DMS 273 (cell line): ENCODE measurements around the gene DNA2.
"Not testable (repeated sequence)": the region's sequence is repeated elsewhere in the genome, so short reads cannot be mapped to it uniquely, and the experiment has no call there.

ENCODE experiments used
- DNase-seq: peaks from one replicate; lab custom pipeline; 2025; ENCODE audit not compliant: unreplicated experiment; lab: John Stamatoyannopoulos, UW

Gene DNA2, protein sequence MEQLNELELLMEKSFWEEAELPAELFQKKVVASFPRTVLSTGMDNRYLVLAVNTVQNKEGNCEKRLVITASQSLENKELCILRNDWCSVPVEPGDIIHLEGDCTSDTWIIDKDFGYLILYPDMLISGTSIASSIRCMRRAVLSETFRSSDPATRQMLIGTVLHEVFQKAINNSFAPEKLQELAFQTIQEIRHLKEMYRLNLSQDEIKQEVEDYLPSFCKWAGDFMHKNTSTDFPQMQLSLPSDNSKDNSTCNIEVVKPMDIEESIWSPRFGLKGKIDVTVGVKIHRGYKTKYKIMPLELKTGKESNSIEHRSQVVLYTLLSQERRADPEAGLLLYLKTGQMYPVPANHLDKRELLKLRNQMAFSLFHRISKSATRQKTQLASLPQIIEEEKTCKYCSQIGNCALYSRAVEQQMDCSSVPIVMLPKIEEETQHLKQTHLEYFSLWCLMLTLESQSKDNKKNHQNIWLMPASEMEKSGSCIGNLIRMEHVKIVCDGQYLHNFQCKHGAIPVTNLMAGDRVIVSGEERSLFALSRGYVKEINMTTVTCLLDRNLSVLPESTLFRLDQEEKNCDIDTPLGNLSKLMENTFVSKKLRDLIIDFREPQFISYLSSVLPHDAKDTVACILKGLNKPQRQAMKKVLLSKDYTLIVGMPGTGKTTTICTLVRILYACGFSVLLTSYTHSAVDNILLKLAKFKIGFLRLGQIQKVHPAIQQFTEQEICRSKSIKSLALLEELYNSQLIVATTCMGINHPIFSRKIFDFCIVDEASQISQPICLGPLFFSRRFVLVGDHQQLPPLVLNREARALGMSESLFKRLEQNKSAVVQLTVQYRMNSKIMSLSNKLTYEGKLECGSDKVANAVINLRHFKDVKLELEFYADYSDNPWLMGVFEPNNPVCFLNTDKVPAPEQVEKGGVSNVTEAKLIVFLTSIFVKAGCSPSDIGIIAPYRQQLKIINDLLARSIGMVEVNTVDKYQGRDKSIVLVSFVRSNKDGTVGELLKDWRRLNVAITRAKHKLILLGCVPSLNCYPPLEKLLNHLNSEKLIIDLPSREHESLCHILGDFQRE

DNA sequence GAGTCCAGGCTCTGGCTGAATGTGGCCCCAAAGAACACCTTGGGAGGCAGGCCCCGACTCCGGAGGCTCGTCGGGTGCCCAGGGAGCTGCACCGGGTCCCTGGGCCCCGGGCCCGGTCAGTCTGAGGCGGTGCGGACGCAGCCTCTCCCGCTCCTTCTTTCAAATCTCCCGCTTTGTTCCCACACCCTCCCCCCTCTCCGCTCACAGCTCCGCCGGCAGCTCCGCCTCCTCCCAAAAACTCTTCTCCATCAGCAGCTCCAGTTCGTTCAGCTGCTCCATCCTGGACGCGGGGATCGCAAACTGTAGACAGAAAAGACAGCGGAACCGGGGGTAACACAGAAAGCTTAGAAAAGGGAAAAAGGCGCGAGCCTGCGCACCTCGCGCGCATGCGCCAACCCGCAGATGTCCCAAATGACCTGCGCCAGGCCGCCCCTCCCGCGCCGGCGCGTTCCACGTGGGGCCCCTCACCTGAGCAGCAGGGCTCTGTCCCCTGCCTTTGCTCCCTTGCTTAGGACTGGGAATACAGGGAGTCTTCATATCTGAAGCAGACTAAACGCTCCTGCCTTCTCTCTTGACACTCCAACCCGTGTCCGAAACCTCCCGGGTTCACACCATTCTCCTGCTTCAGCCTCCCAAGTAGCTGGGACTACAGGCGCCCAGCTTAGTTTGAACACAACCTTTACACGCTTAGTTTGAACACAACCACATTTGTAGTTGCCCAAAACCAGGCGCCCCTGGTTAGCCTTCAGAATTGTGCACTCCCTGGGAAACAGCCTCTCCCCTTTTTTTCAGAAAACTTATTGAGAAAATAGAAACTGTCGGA, at the start of gene DNA2:
DNA2 (minus strand) TSS at position 388 of the 823 bp plus-strand sequence; CDS start at position 279, 109 bp downstream.
- DNase-seq: peak; percentile 87

GRCh38 chr10:68518609-68519008, 46.8 kb upstream of the DNA2 start:
- not testable (repeated sequence) for DNase-seq

- DNase-seq: no peak
These were observed 45.4 kb upstream of the DNA2 start for GRCh38 chr10:68517188-68517587.

GRCh38 chr10:68516766-68517165, 45.0 kb upstream of the DNA2 start:
- no peak for DNase-seq

- DNase-seq: not testable (repeated sequence)
These were observed 44.4 kb upstream of the DNA2 start for GRCh38 chr10:68516216-68516615.

DNA sequence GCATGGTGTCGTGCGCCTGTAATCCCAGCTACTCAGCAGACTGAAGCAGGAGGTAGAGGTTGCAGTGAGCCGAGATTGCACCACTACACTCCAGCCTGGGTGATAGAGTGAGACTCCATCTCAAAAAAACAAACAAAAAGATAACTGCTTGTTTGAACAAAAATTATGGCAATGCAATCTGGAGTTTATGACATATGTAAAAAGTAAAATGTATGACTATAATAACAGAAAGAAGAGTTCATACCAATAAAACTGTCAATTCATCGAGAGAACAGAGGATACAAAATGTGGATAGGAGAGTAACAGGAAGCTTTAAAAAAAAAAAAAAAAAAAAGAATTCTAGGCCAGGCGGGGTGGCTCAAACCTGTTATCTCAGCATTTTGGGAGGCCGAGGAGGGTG, 36.3 kb upstream of the DNA2 start:
- DNase-seq: no peak

DNA sequence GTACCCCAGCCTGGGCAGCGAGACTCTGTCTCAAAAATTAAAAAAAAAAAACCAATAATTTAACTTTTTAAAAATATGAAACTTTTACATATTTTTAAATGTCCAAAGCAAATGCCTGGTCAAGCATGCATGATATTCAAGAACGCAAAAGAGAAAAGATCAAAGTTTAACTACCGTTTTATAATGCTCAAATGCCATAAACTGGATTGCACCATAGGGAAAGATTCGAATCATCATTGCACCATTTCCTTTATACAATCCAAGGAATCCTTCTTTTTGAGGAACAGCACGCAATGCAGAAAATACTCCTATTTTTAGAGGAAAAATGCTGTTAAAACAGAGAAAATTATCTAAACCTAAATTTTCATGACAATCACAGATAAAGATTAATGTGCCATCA, 34.6 kb upstream of the DNA2 start:
- no peak for DNase-seq

- DNase-seq: no peak
These were observed 31.1 kb upstream of the DNA2 start for GRCh38 chr10:68502846-68503245.

- DNase-seq: no peak
These were observed 29.9 kb upstream of the DNA2 start for GRCh38 chr10:68501691-68502090.

GRCh38 chr10:68499544-68499943, 27.8 kb upstream of the DNA2 start:
- no peak for DNase-seq

- no peak for DNase-seq
These were observed 24.3 kb upstream of the DNA2 start for GRCh38 chr10:68496072-68496471.

DNA sequence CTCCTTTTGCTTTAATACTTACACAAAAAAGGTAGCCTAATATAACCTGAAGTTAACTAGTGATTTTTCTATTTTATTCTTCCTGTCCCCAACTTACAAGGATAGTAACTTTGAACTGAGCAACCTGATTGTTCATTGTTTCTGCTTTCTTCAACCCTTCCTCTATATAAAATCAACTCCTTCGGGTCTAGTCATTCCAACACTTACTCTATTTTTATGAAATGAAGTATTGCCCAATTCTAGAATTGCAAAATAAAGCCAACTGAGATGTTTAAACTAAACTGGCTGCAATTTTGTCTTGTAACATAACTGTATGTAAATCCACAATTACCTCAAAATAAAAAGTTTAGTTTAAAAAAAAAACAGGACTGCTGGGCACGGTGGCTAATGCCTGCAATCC, 20.3 kb upstream of the DNA2 start:
- DNase-seq: no peak

GRCh38 chr10:68489919-68490318, 18.1 kb upstream of the DNA2 start:
- no peak for DNase-seq

- no peak for DNase-seq
These were observed 2.2 kb upstream of the DNA2 start for GRCh38 chr10:68474021-68474420.

DNA sequence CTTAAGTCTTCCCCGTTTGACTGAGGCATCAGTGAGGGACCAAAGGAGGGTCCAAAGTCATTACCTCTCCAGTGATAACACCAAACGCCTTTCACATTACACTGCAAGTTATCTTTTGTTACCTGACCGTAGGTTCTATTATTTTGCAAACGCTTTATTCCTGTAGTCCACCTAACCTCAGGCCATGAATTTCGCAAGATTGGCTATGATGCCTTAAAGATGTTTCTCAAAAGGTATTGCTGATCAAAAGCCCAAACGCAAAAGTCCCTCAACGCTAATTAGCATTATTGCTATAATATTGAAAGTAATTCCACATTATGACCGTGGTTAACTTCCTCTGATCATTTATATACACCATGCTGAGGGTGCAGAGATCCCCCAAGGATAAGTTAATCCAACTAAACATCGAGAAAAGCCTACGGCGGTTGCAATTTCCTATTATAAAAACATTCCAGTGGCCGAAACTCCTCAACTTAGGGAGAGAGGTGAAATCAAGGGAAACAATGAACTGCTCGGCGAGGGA, 649 bp downstream of the DNA2 start:
- peak; percentile 22 for DNase-seq

DNA sequence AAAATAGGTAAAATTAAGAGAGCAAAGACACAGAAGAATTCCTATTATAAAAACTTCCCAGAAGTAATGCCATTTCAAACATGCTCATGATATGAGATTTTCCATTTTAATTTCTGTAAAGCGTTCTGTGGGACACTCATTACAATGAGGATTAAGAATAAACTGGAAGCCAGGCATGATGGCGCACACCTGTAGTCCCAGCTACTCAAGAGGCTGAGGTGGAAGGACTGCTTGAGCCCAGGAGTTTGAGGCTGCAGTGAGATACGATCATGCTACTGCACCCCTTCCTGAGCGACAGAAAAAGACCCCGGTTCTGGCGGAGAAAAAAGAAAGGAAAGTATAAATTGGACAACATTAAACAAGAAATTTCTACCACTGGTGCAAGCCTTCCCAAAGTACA, 1.5 kb downstream of the DNA2 start:
- no peak for DNase-seq

DNA sequence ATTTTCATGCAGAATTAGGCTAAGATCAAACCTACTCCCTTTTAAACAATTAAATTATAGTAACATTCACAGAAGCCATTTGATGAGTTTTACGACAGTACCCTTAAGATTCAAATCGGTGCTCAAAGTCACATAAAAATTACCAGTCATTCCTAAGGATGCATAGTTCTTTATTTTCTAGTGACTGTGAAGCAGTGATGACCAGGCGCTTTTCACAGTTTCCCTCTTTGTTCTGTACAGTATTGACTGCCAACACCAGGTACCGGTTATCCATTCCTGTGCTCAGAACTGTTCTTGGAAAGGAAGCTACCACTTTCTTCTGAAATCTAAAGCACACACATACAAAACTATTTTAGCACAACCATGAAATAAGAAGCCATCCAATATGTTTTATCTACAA, 1.9 kb downstream of the DNA2 start:
- DNase-seq: no peak

GRCh38 chr10:68464729-68465128, 7.0 kb downstream of the DNA2 start:
- DNase-seq: not testable (repeated sequence)

DNA sequence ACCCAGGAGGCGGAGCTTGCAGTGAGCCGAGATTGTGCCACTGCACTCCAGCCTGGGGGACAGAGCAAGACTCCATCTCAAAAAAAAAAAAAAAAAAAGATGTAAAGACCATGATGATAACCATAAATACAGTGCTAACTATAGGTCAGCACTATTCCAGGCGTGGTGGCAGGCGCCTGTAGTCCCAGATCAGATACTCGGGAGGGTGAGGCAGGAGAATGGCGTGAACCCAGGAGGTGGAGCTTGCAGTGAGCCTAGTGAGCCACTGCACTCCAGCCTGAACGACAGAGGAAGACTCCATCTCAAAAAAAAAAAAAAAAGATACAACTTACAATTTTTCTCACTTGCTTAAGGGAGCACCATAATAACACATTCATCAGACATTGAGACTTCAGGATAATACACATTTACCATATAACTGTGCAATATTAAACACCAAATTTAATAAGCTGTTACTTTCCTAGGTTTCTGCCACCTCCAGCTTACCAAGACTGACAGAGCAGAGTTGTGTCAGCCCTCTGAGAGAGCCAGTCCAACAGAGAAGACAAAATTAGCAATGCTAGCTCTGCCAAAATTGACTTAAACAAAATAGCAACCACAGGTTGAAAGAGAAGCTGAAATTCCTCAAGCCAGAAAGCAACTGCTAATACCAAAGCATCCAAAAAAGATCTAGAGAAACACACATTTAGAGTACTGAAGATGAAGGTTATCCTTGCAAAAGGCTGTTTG, 8.2 kb downstream of the DNA2 start:
- DNase-seq: no peak

DNA sequence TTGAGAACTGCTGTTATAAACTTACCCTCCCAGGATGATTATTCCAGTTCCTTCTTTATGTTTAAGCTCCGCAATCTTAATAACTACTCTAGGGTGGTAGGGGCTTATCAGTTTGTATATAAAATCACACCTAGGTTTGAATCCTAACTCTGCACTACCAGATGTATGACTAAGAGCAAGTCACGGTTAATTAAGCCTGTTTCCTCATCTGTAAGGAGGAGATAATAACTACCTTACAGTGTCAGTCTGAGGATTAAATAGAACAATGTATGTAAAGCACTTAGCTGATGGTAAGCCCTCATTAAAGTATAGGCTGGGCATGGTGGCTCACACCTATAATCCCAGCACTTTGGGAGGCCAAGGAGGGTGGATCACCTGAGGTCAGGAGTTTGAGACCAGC, 9.2 kb downstream of the DNA2 start:
- DNase-seq: no peak
